Endometrium (tissue), 2 donors: Measurements from ENCODE around the gene SSTR5.

ENCODE experiments used
- FAIRE-seq: peaks from 2 replicates; lab custom pipeline; 2012; peaks lifted over from hg19 to GRCh38; lab: Jason Lieb, UNC
- donor health status: control.
- donor health status: control.

Gene SSTR5

GRCh38 chr16:1055557-1055924 is 17.0 kb upstream of the SSTR5 start:
- no peak for FAIRE-seq

GRCh38 chr16:1056196-1056595 is 16.4 kb upstream of the SSTR5 start:
- no peak for FAIRE-seq

GRCh38 chr16:1057252-1057932 is 15.2 kb upstream of the SSTR5 start:
- FAIRE-seq, result no peak

- no peak for FAIRE-seq
Measured at GRCh38 chr16:1058216-1058615, 14.3 kb upstream of the SSTR5 start.

GRCh38 chr16:1059310-1059709 is 13.2 kb upstream of the SSTR5 start:
- FAIRE-seq, result no peak

GRCh38 chr16:1060416-1061340 is 11.9 kb upstream of the SSTR5 start:
- no peak for FAIRE-seq

- no peak for FAIRE-seq
Measured at GRCh38 chr16:1061769-1062505, 10.6 kb upstream of the SSTR5 start.

GRCh38 chr16:1062895-1063294 is 9.7 kb upstream of the SSTR5 start:
- FAIRE-seq, result no peak

- FAIRE-seq, result no peak
Measured at GRCh38 chr16:1063728-1064127, 8.8 kb upstream of the SSTR5 start.

- no peak for FAIRE-seq
Measured at GRCh38 chr16:1065469-1066128, 6.9 kb upstream of the SSTR5 start.

- no peak for FAIRE-seq
Measured at GRCh38 chr16:1066584-1067172, 5.9 kb upstream of the SSTR5 start.

- no peak for FAIRE-seq
Measured at GRCh38 chr16:1067629-1068028, 4.9 kb upstream of the SSTR5 start.

GRCh38 chr16:1068451-1068850 is 4.1 kb upstream of the SSTR5 start:
- no peak for FAIRE-seq

GRCh38 chr16:1069154-1069553 is 3.4 kb upstream of the SSTR5 start:
- FAIRE-seq, result no peak

- no peak for FAIRE-seq
Measured at GRCh38 chr16:1070084-1070863, 2.3 kb upstream of the SSTR5 start.

GRCh38 chr16:1070864-1071408 is 1.6 kb upstream of the SSTR5 start:
- FAIRE-seq, result no peak

- FAIRE-seq, result no peak
Measured at GRCh38 chr16:1071561-1072225, 854 bp upstream of the SSTR5 start.

- no peak for FAIRE-seq
Measured at GRCh38 chr16:1073262-1073558, 663 bp downstream of the SSTR5 start.

GRCh38 chr16:1073566-1074378 is 1.2 kb downstream of the SSTR5 start:
- FAIRE-seq, result no peak

- FAIRE-seq, result no peak
Measured at GRCh38 chr16:1074379-1074649, 1.8 kb downstream of the SSTR5 start.
